IPS-18a (cell line): ENCODE measurements around the gene JOSD2.

Source experiments
- H3K27ac ChIP-seq: one replicate; pipeline ENCODE4 v1.5.1; 2013; ENCODE audit warnings: low read length
- H3K27me3 ChIP-seq: one replicate; pipeline ENCODE4 v1.6.1; 2013; ENCODE audit warnings: mild to moderate bottlenecking, low read length; ENCODE audit not compliant: control insufficient read depth, insufficient read depth
- H3K36me3 ChIP-seq: one replicate; pipeline ENCODE4 v1.6.1; 2013; ENCODE audit warnings: low read depth, low read length; ENCODE audit not compliant: control insufficient read depth
- H3K4me1 ChIP-seq: one replicate; pipeline ENCODE4 v1.6.1; 2013; ENCODE audit warnings: low read depth, low read length; ENCODE audit not compliant: control insufficient read depth
- H3K4me3 ChIP-seq: one replicate; pipeline ENCODE4 v1.5.1; 2013; ENCODE audit warnings: low read length
- H3K9ac ChIP-seq: one replicate; pipeline ENCODE4 v1.6.1; 2013; ENCODE audit warnings: mild to moderate bottlenecking, low read length, moderate library complexity
- H3K9me3 ChIP-seq: one replicate; pipeline ENCODE4 v1.6.1; 2013; ENCODE audit warnings: low read depth, low read length; ENCODE audit not compliant: control insufficient read depth

Gene JOSD2

DNA sequence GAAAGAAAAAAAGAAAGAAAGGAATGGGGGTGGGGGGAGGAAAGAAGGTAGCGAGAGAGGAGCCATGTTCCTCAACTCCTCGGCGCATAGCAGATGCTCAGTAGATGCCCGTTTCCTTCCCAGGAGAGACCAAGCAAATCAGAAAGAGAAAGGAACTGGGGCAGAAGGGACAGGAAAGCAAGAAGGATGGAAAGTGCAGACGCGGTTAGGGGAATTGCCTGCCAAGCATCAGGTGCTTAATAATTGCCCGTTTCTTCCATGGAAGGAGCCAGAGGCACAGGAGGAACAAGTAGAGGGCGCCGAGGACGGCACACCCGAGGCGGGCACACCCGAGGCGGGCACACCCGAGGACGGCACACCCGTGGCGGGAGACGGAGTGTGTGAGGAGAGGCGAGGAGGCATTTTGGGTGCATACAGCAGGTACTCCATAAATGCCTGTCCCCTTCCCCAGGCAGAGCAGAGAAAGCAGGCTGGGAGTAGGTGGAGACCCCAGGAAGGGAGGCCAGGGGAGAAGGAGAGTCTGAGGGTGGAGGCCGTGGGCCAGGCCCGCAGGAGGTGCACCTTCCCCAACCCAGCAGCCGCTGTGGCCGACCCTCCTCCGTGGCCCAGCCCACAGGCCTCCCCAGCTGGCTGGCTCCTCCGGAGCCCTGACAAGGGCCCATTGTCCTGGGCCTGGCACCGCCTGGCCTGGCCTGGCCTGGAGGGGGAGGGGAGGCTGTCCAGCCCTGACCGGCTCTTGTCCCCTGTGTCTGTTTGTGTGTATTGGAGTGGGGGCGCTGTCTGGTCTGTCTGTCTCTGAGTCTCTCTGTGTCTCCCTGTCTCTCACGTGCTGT, 14.6 kb downstream of the JOSD2 start:
- Histone ChIP-seq H3K9me3 (no peaks in the 10 kb centered on the region), H3K36me3 (no peaks in the 10 kb centered on the region), H3K4me1 (peaks cover 3% of the 10 kb centered on the region), H3K27ac (no peak overlapping the region), H3K9ac (no peak overlapping the region), H3K4me3 (no peak overlapping the region), H3K27me3 (peaks cover 93% of the 10 kb centered on the region)

DNA sequence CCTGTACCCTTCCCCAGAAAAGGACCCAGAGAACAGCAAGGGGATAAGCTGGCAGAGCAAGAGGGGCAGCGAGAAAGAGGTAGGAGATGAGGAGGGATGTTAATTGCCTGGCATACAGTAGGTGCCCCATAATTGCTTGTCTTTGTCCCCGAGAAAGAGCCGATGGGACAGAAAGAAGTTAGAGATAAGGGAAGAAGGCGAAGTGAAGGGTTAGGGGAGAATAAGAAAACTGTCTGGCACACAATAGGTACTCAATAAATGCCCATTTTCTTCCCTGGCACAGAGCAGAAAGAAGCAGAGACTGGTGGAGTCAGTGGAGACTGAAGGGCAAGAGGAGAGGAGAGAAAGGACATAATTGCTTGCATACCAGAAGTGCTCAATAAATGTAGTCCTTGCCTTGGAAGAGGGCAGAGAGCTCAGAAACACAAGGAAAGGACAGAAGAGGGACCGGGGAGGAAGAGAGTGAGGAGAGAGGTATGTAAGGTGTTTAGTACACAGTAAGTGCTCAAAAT, 15.9 kb downstream of the JOSD2 start:
- no peaks in the 10 kb centered on the region for H3K9me3 ChIP-seq
- H3K36me3 ChIP-seq = no peaks in the 10 kb centered on the region
- H3K4me1 ChIP-seq = no peaks in the 10 kb centered on the region
- no peak overlapping the region for H3K9ac ChIP-seq
- H3K27me3 ChIP-seq = peaks cover 95% of the 10 kb centered on the region
- H3K4me3 ChIP-seq = no peak overlapping the region
- H3K27ac ChIP-seq = no peak overlapping the region

DNA sequence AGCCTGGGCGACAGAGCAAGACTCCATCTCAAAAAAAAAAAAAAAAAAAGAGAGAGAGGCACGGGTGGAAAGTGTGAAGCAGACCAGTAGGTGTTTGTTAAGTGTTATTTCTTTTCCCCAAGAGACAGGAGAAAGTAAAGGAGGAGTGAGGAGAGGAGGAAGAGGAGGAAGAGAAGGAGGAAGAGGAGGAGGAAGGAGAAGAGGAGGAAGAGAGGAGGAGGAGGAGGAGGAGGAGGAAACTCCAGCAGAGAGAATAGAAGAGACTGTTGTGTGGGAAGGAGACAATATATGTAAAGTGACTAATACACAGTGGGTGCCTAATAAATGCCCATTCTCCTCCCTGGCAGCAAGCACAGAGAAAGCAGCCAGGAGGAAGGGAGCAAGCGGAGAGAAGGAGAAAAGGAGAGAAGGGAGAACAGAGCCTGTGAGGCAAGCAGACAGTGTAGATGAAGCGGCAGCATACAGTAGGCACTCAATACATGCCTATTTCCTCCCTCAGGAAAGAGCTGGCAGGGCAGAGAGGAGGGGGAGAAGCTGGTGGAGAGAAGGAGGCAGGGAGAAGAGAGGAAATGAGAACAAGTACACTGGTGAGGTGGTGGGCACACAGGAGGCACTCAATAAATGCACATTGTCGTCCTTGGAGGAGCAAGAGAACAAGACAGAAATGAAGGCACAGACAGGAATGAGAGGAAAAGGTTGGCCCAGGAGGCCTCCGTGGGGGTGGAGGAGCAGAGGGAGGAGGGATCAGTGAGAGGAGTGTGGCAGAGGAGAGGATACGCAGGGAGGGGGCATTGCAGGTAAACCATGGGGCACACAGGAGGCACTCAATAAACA, 16.6 kb downstream of the JOSD2 start:
- Histone ChIP-seq H3K9ac (no peak overlapping the region), H3K4me3 (no peak overlapping the region), H3K9me3 (no peaks in the 10 kb centered on the region), H3K27me3 (peaks cover 93% of the 10 kb centered on the region), H3K27ac (no peak overlapping the region), H3K36me3 (no peaks in the 10 kb centered on the region), H3K4me1 (no peaks in the 10 kb centered on the region)

DNA sequence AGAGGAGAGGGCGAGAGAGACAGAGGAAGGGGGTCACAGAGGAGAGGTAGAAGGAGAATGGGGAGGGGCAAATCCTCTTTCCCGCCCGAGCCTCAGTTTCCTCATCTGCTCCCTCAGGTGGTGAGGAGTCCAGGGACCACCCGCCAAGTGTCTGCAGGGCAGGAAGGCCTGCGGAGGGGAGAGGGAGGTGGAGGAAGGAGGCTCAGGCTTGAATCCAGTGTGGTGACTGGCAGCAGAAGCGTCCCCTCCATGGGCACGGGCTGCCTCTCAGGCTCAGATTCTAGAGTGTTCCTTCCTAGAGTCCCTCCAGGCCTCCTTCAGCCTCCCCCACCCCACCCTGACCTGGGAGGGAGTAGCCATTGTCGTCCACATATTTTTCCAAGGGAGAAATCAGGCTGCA, 17.8 kb downstream of the JOSD2 start:
- Histone ChIP-seq H3K27me3 (peaks cover 93% of the 10 kb centered on the region), H3K27ac (no peak overlapping the region), H3K36me3 (no peaks in the 10 kb centered on the region), H3K4me1 (no peaks in the 10 kb centered on the region), H3K9ac (no peak overlapping the region), H3K9me3 (no peaks in the 10 kb centered on the region), H3K4me3 (no peak overlapping the region)

DNA sequence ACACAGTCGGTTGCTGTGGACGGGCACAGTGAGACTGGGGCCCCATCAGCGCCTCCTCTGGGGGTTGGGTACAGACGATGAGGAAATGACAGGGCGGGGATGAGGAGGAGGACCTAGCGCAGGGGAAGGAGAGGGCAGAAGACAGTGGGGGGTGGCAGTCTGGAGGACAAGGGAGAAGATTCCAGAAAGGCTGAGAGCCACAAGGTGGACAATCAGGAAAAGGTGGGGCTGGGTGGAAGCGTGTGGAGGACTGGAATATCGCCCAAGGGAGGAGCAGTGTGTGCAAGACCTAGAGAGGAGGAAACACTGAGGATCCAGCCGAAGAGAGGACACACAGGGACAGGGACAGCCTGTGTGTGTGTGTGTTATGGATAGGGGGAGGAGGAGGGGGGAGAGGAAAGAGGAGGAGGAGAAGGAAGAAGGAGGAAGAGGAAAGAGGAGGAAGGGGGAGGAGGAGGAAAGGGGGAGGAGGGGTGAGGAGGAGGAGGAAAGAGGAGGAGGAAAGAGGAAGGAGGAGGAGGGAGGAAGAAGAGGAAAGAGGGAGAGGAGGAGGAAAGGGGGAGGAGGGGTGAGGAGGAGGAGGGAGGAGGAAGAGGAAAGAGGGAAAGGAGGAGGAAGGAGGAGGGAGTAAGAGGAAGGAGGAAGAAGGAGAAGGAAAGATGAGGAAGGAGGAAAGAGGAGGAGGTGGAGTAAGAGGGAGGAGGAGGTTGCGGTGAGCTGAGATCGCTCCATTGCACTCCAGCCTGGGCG, 18.5 kb downstream of the JOSD2 start:
- H3K36me3 ChIP-seq = no peaks in the 10 kb centered on the region
- no peak overlapping the region for H3K27ac ChIP-seq
- peaks cover 93% of the 10 kb centered on the region for H3K27me3 ChIP-seq
- no peak overlapping the region for H3K9ac ChIP-seq
- H3K4me3 ChIP-seq = no peak overlapping the region
- H3K9me3 ChIP-seq = no peaks in the 10 kb centered on the region
- no peaks in the 10 kb centered on the region for H3K4me1 ChIP-seq

DNA sequence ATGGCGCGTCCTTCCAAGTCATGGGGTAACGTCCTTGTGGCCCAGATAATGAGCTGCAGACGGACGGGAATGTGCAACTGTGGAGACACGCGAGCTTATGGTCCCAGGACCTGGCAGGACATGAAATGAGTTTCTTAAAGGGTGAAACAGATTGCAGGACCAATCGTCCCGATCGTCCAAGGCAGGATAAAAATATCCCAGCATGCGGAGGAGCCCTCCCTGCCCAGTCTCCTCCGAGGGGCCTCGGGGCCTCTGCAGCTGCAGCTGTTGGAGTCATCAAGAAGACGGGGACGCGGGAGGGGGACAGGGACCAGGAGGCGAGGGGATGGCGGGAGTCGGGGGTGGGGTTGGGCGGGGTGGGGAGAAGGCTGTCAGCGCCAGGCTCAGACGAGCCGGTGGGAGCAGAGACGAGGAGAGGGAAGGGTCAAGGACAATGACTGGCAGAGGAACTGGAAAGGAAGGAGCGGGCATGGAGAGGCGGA, 20.0 kb downstream of the JOSD2 start:
- no peak overlapping the region for H3K4me3 ChIP-seq

DNA sequence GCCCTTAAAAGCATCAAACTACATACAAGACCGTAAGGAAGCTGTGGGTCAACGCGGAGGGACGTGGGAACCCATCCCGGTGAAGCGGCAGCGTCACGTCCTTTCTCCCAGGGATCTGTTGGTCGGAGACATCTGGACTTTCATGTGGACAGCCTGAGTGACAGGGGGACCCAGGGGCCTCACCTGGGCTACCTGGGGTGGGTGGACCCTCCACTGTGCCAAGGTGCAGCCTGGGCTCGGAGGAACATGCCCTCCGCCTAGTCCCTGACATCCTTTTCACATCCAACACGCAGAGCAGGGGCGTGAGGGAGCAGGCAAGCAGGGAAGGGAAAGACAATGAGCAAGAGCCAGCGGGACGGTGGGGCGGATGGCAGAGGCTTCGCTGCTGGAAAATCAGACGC, 20.6 kb downstream of the JOSD2 start:
- Histone ChIP-seq H3K27ac (no peak overlapping the region), H3K4me1 (no peaks in the 10 kb centered on the region), H3K9ac (no peak overlapping the region), H3K4me3 (no peak overlapping the region), H3K36me3 (no peaks in the 10 kb centered on the region), H3K9me3 (peaks cover 13% of the 10 kb centered on the region), H3K27me3 (peaks cover 88% of the 10 kb centered on the region)

More for the DNA sequence above, 20.0 kb downstream of the JOSD2 start:
- H3K27me3 ChIP-seq = peaks cover 91% of the 10 kb centered on the region
- H3K36me3 ChIP-seq = no peaks in the 10 kb centered on the region
- no peak overlapping the region for H3K27ac ChIP-seq
- H3K9me3 ChIP-seq = peaks cover 8% of the 10 kb centered on the region
- no peak overlapping the region for H3K9ac ChIP-seq
- H3K4me1 ChIP-seq = no peaks in the 10 kb centered on the region

DNA sequence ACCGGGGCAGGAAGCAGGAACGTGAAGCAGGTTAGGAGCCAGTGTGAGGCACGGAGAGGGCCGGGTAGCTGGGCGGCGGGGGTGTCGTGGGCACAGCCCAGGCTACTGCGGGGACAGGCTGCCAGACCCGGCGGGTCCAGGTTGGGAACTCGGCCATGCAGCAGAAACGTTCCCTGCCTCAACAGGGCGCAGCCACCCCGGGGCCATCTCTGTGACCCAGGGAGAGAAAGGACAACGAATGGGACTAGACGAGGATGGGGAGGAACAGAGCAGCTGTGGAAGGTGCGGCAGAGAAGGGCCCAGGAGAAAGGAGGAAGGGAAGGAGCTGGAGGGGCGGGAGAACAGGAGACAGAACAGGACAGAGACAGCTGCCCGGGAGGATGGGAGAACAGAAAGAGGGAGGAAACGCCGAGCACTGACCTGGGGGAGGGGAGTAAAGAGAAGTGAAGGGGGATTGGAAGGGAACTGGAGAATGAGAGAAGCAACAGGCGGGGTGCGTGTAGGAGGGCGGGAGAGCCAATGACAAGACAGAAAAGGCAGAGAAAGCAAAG, 21.5 kb downstream of the JOSD2 start:
- H3K4me1 ChIP-seq = no peaks in the 10 kb centered on the region
- H3K27me3 ChIP-seq = peaks cover 79% of the 10 kb centered on the region
- peaks cover 13% of the 10 kb centered on the region for H3K9me3 ChIP-seq
- H3K9ac ChIP-seq = no peak overlapping the region
- no peaks in the 10 kb centered on the region for H3K36me3 ChIP-seq
- H3K4me3 ChIP-seq = peak overlapping the region; percentile 23
- H3K27ac ChIP-seq = no peak overlapping the region

DNA sequence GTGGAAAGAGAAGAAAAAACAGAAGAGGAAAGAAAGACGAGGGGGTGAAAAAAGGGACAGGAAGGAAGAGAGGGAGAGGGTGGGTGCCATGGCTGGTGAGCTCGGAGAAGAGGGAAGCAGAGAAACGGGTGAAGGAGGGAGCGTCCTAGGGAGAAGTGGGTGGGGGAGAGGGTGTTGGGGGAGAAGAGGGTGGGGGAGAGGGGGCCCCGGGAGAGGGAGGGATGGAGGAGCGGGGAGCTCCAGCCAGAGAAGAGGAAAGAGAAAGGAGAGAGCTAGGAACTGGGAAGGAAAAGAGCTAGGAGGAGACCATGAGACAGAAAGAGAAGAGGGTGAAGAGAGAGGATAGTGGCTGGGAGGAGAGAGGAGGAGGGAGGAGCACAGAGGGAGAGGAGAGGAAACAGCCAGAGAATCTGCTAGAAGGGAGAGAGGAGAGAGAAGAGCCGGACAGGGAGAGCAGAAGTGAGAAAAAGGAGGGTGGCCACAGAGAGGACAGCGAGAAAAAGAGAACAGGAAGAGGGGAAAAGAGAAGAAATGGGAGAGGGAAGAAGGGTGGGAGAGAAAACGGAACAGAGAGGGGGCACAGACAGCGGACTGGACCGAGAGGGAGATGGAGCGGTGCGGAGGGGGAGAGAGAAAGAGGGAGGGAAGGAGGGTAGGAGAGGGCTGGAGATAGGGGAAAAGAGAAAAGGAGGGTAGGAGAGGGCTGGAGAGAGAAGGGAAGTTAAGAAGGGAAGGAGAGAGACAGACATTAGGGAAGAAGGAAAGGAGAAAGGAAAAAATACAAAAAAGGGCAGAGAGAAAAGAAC, 22.4 kb downstream of the JOSD2 start:
- no peak overlapping the region for H3K9ac ChIP-seq
- H3K4me3 ChIP-seq = no peak overlapping the region
- H3K4me1 ChIP-seq = no peaks in the 10 kb centered on the region
- peaks cover 13% of the 10 kb centered on the region for H3K9me3 ChIP-seq
- no peak overlapping the region for H3K27ac ChIP-seq
- H3K27me3 ChIP-seq = peaks cover 70% of the 10 kb centered on the region
- no peaks in the 10 kb centered on the region for H3K36me3 ChIP-seq

DNA sequence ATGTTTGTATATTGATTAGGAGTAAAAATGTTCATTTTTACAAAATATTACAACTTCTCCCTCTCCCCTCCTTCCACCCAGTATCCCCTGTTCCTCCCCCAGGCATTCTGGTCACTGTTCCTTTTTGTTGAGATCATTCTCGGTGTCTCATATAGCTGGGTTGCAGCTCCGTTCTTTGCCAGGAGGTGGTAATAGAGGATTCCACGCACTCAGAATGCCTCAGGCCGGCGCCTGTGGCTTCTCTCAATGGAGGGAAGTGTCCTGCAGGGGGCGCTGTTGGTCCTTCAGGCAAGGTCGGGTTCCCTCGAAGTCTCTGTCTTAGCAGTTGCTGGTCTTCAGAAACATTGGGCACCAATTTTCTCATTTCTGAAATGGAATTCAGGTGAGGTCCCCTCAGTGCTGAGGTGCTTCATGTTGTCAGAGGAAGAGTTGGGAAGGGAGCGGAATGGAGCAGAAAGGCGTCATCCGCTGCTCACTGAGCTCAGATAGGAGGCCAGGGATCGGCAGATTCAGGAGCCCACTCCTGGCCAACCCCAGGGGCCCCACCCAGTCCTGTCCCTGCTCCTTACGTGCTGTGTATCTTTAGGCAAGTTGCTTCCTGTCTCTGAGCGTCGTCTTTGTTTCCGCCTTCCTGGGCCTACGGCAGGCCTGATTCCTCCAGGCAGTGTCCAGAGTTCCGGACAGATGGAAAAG, 24.0 kb downstream of the JOSD2 start:
- Histone ChIP-seq H3K9ac (no peak overlapping the region), H3K27ac (no peak overlapping the region), H3K4me1 (no peaks in the 10 kb centered on the region), H3K36me3 (peaks cover 8% of the 10 kb centered on the region), H3K27me3 (peaks cover 53% of the 10 kb centered on the region), H3K4me3 (no peak overlapping the region), H3K9me3 (peaks cover 13% of the 10 kb centered on the region)
